Epidermal melanocyte (primary cell): Measurements from ENCODE around the gene LRRC14B.
A peak's percentile ranks its signal among the peaks of the same experiment; 100 is the strongest.

Experiments used
- DNase-seq: peaks from one replicate; pipeline ENCODE4 v3.0.0; 2011; ENCODE audit warnings: low spot score; ENCODE audit not compliant: insufficient read length

LRRC14B gene

DNA sequence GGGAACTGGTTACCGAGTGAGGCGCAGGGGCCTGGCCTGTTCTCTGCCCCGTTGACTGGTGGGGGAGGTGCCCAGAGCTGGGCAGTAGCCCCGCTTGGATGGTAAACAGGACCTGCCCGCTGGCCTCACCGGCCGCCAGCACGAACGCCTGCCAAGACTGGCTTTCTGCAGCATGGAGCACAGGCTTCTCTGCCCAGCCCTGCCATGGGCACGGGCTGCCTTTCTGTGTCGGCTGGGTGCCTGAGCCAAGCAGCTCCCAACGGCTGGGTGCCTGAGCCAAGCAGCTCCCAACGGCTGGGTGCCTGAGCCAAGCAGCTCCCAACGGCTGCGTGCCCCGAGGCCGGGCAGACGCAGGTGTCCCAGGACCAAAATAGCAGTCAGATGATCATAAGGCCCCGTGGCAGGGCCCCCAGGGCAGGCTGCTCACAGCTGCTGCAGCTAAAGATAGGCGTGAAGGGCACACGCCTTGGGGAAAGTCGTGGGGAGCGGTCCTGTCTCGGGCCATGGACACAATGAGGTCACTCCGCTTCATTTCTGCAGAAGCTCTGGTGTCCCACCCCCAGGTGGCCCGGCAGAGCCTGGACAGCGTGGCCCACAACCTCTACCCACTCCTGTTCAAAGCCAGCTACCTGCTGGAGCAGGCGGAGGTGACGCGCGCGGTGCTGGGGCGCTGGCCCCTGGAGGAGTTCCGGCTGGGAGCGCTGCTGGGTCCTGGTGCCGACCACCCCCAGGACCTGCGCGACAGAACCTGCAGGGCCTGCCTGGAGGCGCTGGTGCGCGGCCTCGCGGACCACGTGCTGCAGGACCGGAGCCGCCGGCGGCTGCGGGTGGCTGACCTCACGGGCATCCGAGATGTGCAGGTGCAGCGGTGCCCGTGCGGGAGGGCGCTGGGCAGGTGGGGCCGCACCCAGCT, at the start of gene LRRC14B:
LRRC14B (plus strand) TSS at position 460 of the 913 bp plus-strand sequence; CDS start at position 504, 44 bp downstream.
- no peak for DNase-seq

DNA sequence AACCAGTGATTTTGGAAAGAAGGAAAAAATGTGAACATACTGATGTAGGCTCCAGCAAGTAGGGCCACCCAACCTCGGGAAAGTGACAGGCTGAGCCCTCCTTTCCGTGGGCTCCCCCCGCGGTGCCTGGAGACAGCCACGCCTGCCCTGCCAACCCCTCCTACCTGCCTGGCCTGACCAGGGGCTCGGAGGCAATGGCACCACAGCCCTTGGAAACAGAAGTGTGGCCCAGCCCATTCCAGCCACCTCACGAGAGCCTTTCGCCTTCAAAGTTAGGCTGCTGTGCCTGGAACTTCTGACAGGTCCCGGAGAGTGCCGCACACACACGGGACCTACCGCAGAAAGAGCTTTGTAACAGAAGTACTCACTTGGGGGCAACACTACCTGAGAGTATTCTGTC, 49.5 kb upstream of the LRRC14B start:
- DNase-seq = no peak

DNA sequence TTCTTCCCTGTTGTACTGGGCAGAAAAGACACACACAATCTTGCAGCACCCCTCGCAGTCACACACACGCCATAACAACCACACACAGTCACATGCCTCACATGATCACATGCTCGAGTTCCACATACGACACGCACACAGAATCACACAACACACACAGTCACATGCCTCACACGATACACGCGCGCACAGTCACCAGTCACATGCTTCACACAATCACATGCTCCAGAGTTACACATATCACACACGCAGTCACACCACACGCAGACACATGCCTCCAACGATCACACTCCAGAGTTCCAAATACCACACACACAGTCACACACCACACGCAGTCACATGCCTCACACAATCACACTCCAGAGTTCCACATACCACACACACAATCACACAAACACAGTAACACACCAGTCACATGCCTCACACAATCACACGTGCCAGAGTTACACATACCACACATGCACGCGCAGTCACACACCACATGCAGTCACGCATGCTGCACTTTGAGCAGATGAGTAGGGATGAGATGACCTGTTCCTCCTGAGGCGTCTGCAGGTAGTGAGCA, 49.0 kb upstream of the LRRC14B start:
- DNase-seq = peak; percentile 12

DNA sequence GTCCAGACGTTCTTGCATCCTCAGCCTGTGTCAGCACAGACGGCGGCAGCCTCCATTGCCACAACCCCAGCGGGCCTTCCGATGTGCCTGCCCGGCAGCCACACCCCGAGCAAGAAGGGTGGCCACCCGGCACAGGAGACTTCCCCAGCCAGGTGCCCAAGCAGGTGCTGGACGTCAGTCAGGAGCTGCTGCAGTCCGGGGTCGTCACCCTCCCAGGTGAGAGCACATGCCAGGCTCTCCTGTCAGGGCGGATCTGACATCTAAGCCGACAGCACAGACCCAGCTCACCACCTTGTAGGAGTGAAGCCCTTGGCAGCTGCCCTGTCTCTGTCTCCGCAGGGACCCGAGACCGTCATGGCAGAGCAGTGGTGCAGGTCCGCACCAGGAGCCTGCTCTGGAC, 48.3 kb upstream of the LRRC14B start:
- DNase-seq = peak; percentile 3

DNA sequence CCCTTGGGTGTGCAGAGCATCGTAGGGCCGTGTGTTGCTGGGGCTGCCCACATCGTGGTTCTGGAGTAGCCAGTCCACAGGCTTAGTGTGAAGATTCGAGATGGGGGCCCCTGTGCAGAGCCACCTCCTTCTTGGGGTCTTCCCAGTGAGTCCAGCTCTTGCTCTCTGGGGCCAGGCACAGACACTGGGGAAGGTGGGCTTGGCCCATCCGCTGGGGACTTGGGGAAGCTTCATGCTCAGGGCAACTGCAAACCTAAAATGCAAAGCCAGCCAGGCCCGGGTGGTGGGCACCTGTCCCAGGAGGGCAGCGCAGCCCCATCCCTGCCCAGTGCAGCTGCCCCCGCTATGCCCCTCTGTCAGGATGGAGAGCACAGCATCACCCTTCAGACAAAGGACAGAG, 46.4 kb upstream of the LRRC14B start:
- peak; percentile 3 for DNase-seq

DNA sequence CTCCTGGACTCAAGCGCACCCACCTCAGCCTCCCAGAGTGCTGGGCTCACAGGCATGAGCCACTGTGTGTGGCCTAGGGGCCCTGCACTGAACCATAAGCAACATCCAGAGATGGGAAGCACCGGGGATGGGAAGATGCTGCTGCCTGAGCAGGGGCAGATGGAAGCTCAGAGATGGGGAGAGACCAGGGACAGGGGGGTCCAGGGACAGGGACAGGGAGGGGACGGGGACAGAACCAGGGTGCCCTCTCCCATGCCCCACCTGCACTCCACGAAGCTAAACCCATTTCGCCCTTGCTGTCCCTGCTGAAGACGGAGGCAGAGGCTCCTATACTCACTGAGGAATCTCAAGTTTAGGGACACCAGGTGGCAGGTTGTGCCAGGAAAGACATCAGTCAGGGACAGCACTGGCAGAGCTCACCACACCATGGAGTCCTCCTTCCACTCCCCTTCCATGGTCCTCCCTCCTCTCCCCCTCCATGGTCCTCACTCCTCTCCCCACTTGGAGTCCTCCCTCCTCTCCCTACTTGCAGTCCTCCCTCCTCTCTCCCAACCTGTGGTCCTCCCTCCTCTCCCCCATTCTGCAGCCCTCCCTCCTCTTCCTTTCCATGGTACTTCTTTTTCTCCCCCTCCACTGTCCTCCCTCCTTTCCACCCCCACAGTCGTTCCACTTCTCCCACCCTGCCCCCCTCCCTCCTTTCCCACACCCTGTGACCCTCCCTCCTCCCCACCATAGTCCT, 45.5 kb upstream of the LRRC14B start:
- DNase-seq = peak; percentile 2

DNA sequence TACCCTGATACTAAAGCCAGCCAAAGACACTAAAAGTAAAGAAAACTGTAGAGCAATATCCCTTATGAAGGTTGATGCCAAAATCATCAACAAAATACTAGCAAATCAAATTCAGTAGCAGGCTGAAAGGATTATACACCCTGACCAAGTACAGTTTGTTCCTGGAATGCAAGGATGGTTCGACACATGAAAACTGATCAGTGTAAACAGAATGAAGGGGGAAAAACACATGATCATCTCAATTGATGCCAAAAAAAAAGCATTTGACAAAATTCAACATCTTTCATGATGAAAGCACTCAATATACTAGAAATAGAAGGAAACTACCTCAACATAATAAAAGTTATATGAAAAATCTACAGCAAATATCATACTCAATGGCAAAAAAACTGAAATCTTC, 43.5 kb upstream of the LRRC14B start:
- DNase-seq = no peak

DNA sequence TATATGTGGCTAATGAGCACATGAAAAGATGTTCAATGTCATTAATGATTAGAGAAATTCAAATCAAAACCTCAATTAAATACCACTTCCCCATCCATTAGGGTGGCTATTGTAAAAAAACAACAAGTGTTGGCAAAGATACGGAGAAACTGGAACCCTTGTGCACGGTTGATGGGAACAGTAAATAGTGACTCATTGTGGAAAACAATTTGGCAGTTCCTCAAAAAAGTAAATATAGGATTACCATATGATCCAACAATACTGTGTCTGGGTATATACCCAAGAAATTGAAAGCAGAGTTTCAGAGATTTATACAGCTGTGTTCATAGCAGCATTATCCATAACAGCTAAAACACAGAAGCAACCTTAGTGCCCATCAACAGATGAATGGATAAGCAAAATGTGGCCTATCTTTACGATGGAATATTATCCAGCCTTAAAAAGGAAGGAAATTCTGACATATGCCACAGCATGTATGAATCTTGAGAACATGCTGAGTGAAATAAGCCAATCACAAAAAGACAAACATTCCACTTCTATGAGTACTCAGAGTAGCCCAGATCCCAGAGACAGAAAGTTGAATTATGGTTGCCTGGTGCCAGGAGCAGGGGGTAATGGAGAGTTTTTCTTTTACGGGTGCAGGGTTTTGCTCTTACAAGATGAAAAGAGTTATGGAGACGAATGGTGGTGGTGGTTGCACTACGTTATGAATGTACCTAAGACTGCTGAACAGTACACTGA, 41.4 kb upstream of the LRRC14B start:
- peak; percentile 3 for DNase-seq

DNA sequence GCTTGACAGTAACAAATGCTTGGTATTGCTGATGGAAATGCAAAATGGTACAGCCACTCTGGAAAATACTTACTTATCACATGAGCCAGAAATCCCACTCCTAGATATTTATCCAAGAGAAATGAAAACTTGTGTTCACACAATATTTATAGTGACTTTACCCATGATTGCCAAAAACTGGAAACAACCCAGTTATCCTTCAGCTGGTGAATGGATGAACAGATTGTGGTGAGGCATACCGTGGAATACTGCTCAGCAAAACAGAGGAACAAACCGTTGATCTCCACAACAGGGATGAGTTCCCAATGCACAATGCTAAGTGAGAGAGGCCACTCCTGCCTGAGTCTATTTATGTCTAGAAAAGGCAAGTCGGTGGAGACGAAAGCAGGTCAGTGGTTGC, 40.5 kb upstream of the LRRC14B start:
- DNase-seq = no peak

DNA sequence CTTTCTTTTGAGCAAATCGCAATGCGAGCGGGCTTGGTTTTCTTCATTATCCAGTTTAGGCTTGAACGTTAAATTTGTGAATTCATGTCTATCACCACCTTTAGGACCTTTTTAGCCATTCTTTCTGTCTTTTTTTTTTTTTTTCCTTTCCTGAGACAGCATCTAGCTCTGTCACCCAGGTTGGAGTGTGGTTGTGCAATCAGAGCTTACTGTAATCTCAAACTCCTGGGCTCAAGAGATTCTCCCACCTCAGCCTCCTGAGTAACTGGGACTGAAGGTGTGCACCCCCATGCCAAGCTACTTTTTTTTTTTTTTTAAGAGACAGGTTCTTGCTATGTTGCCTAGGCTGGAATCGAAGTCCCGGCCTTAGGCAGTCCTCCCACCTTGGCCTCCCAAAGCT, 39.2 kb upstream of the LRRC14B start:
- no peak for DNase-seq

DNA sequence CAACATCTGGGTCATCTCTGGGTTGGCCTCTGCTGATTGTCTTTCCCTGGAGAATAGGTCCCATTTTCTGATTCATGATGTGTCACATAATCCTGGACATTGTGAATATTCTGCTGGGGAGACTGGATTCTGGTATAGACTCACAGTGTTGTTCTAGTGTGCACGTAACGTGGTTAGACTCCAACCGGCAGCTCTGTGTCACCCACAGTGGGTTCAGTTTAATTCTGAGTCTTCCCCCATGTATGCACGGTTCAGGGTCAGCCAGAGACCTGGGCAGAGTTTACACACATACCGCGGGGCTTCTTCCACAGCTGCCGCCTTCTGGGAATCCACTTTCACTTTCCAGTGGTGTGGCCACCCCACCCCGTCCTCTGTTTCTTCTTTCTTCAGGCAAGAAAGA, 38.0 kb upstream of the LRRC14B start:
- DNase-seq = no peak

DNA sequence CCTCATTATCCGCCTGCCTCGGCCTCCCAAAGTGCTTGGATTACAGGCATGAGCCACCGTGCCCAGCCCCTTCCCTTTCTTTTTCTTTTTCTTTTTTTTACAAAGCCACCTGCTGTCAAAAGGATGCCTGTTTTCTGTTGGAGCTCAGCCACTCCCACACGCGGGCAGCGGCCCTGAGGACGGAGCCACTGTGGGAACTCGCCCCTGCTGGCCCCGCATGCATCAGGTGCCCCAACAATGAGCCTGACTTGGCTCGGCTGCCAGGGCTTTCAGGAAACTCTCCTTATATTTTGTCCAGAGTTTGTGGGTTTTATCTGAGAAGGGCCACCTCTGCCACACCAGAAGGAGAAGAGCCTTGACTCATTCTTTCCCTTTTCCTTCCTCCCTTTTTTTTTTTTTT, 37.1 kb upstream of the LRRC14B start:
- no peak for DNase-seq

DNA sequence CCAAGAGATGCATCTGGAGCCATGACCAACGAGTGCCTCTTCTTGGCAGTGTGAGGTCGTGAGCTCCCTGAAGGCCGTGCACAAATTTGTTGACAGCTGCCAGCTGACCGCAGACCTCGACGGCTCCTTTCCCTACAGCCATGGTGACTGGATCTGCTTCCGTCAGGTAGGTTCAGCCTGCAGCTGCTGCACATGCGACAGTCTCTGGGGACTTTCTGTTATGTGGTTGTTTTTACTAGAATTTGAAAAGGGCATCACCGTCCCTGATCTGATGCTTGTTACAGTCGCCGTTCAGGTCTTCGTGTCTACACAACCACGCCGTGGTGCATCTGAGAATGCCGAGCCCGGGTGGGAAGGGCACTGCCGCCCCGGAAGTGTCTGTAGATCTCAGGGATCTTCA, 36.5 kb upstream of the LRRC14B start:
- DNase-seq = no peak

DNA sequence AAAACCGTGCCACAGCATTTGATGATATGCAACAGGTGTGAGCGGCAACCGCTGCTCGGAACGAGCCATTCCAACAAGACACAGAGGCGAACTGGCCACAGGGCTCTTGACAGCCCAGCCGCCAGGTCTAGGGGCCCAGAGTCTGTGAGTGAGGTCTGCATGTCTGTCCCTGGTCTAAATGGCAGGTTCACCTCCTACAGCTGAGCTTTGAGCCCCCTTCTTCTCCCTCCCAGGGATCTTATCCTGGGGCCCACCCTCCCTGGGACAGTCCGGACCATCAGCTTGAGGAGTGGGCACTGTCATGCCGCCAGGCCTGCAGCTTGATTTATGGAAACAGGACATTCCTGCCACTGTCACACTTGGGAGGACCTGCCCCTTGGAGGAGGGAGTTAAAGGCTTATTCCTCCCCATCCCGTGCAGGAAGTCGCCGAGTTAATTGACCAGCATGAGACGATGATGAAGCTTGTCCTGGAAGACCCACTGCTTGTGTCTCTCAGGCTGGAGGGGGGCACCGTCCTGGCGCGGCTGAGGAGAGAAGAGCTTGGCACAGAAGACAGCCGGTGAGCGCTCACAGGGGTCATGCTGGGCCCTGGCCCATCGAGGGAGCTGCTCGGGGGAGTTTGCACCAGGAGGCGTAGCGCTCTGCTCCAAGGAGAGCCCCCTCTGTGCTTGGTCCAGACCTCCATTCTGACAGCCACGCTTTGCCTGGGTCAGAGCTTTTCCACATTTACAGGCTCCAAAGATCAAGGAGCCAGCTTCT, 35.5 kb upstream of the LRRC14B start:
- DNase-seq = no peak

DNA sequence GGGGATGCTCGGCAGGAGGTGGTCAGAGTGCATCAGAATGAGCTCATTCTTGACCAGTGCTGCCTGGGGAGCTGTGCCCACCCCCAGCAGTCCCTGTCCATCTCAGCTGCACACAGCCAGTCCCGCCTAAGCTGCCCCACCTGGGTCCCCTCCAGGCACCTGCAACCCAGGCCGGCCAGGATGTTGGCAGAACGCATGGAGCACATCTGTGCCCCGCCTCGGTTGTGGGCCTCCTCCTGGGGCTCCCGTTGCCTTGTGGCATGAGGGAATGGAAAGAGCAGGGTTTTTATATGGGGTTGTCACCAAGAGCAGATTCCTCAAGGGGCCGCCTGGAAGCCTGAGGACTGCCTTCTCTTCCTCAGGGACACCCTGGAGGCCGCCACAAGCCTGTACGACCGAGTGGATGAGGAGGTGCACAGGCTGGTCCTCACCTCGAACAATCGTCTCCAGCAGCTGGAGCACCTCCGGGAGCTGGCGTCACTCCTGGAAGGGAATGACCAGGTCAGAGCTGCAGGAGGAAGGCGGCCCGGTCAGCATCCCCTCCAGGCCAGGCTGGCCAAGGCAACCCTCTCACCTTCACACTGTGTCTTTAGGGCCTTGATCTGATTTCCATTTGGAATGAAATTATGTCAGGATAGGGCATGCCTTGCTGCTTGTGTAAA, 34.8 kb upstream of the LRRC14B start:
- no peak for DNase-seq

DNA sequence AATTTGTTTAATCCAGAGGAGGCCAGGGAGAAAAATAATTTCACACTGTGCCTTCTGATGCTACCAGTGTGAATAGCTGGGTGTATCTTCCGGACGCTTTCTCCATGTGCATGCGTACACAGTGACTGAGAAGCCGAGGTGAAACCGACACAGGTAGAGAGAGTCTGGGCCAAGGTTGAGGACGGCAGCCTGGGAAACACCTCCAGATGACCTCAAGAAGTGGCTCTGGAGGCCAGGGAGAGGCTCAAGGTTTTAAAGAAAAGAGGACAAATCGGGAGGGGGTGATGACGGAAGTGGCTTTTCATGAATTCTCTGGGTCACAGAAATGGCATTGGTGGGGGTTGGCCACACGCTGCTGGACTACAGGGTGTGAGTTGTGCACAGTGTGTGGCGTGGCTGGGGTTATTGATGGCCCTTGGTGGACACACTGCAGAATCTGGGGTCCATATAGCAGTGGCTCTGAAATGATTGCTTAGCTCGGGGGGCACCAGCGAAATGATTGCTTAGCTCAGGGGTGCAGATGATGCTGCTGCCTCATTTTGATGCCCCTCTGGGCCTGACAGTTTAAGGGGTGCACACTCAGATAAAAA, 34.1 kb upstream of the LRRC14B start:
- no peak for DNase-seq

DNA sequence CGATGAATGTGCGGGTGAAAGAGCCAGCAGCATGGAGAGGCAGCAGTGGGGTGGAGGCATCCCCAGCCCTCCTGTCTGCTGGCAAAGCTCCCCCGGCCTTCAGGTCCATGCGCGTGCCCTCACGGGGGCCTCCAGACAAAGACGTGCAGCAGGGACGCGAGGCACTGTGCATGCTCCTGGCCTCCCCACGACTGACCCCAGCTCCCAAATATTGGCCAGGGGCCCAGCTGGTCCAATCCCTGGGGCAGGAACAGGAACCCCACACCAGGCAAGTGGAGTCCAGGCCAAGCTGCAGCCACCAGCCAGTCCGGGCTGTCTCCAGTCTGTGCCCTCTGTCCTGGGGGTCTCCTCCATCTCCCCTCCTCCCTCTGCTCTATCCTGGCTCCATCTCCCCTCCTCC, 33.5 kb upstream of the LRRC14B start:
- no peak for DNase-seq

DNA sequence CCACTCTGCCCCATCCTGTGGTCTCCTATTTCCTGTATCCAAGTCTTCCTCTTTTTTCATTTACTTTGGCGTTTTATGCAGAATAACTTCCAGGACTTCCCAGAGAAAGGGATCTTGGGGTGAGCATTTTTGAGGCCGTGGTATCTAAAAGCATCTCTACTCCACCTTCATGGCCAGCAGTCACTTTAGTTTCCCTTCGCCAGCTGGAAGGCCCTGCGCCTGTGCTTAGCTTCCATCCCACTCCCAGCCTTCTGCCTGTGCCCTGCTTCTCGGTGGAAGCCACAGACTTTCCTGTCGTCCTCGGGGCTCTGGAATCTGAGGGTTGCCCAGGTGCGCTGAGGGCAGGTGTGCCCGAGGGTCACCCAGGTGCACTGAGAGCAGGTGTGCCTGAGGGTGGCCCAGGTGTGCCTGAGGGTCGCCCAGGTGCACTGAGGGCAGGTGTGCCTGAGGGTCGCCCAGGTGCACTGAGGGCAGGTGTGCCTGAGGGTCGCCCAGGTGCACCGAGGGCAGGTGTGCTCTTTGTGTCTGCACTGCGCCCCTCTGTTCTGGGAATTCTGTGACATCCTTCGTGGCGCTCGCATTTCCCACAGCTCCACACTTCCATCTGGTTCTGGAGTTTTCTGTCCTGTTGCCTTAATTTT, 32.4 kb upstream of the LRRC14B start:
- DNase-seq = no peak

DNA sequence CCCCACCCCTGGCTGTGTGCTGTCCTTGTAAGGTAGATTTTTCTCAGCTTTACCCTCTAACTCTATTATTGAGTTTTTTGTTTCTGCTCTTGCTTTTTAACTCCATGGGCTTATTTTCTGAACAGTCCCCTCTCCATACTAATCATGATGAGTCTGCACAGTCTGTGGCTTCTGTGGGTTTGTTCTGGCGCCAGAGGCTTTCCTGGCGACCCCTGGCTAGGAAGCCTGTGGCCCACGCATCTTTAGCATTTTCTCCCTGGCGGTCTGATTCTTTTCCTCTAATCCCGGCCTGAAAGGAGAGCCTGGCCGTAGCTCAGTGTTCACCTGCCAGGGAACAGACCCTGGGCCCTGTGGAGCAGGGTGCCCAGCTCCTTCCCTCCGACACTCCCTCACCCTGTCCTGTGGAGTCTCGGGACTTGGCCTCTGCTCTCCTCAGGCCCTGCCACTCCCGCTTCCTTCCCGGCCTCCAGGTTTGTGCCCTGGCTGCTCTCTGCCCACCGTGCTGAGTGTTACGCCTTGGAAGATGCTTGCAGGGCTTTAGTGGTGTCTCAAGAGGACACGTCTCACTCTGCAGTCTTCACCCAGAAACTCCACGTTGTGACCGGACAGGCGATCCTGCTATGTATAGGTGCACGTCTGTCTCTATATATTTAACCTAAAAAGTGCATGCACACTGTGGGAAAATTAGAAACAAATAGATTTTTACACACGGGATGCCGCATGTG, 31.7 kb upstream of the LRRC14B start:
- DNase-seq = no peak
